Activated CD8-positive, alpha-beta memory T cell treated with anti-CD3 and anti-CD28 coated beads for 24 hours (primary cell): ENCODE measurements around the gene BTN3A1.
A peak's percentile ranks its signal among the peaks of the same experiment; 100 is the strongest.
"Not testable (repeated sequence)": the region's sequence is repeated elsewhere in the genome, so short reads cannot be mapped to it uniquely, and the experiment has no call there.

ENCODE experiments used
- DNase-seq: peaks from one replicate; pipeline ENCODE4 v3.0.0-alpha.2; 2020

BTN3A1 gene

GRCh38 chr6:26416288-26416687, 14.2 kb downstream of the BTN3A1 start:
- DNase-seq: no peak

- DNase-seq: not testable (repeated sequence)
These were observed 16.0 kb downstream of the BTN3A1 start for GRCh38 chr6:26418077-26418476.

- not testable (repeated sequence) for DNase-seq
These were observed 16.7 kb downstream of the BTN3A1 start for GRCh38 chr6:26418795-26419194.

- no peak for DNase-seq
These were observed 18.7 kb downstream of the BTN3A1 start for GRCh38 chr6:26420688-26421171.

GRCh38 chr6:26421259-26422144, 19.4 kb downstream of the BTN3A1 start:
- DNase-seq: peak; percentile 82

- no peak for DNase-seq
These were observed 20.3 kb downstream of the BTN3A1 start for GRCh38 chr6:26422329-26422728.

- no peak for DNase-seq
These were observed 24.8 kb downstream of the BTN3A1 start for GRCh38 chr6:26426691-26427450.

GRCh38 chr6:26427451-26427809, 25.4 kb downstream of the BTN3A1 start:
- DNase-seq: no peak

GRCh38 chr6:26428206-26428605, 26.1 kb downstream of the BTN3A1 start:
- no peak for DNase-seq

GRCh38 chr6:26430787-26431186, 28.7 kb downstream of the BTN3A1 start:
- no peak for DNase-seq

- DNase-seq: no peak
These were observed 29.4 kb downstream of the BTN3A1 start for GRCh38 chr6:26431258-26432172.

- DNase-seq: no peak
These were observed 30.6 kb downstream of the BTN3A1 start for GRCh38 chr6:26432627-26433201.

- not testable (repeated sequence) for DNase-seq
These were observed 31.6 kb downstream of the BTN3A1 start for GRCh38 chr6:26433680-26434079.

GRCh38 chr6:26436018-26436417, 33.9 kb downstream of the BTN3A1 start:
- DNase-seq: no peak

- no peak for DNase-seq
These were observed 35.5 kb downstream of the BTN3A1 start for GRCh38 chr6:26437550-26437949.

GRCh38 chr6:26438000-26438399, 35.9 kb downstream of the BTN3A1 start:
- no peak for DNase-seq

GRCh38 chr6:26439151-26440125, 37.4 kb downstream of the BTN3A1 start:
- DNase-seq: no peak

- no peak for DNase-seq
These were observed 38.9 kb downstream of the BTN3A1 start for GRCh38 chr6:26440977-26441358.

- no peak for DNase-seq
These were observed 39.9 kb downstream of the BTN3A1 start for GRCh38 chr6:26441977-26442376.

- peak; percentile 67 for DNase-seq
These were observed 44.0 kb downstream of the BTN3A1 start for GRCh38 chr6:26445934-26446667.
